ENCODE measurements around the gene KSR2.

KSR2 gene

DNA sequence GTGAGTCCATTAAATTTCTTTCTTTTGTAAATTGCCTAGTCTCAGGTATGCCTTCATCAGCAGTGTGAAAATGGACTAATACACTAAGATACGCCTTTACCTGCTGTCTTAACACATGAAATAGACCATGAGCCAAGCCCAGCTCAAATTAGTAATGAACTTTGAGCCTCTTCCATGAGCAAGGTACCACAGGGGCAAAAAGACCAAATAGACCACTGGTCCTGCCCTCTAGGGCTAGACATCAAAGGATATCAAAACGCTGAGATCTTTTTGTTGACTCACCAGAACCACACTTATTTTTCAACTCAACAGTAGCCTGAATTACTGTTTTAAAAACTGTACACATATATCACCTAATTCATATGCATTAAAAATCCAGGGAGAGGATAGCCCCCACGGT lies 469.9 kb downstream of the KSR2 start:
- DNase-seq (ENCODE audit: low read depth in 2 of 2) = no peak

DNA sequence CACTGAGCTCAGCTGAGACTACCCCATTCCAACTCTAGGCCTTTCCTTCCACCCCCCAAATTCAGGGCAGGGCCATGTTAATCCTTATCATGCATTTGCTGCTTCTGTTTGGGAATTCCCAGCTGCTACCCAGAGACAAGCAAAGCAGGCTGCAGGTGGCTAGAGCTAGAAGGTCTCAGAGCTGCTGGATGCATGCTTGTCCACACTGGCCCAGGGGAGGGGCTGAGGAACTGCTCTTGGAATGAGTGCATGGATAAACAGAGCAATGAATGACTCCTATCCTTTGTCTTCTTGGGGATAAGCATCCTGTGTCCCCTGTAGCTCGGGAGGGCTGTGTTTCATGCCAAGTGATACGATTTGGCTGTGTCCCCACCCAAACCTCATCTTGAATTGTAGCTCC lies 470.5 kb downstream of the KSR2 start:
- no peak for DNase-seq (ENCODE audit: low read depth in 2 of 2)

DNA sequence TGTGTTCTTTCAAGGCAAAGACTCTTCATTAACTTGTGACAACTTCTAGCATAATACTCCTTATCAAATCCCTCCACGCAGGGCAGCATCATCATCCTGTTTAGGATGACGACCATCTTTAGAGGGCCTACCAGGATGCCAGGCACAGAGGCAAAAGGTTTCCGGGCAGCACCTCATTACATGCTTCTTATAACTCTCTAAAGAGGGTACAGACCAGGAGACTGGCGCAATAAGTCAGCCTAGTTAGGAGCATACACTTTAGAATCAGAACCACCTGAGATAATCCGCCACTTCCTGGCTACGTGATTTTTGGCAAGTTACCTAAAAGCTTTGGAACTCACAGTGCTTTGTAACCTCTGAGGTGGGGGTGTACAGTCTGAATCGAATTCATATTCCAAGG lies 471.4 kb downstream of the KSR2 start:
- no peak for DNase-seq (ENCODE audit: low read depth in 2 of 2)

DNA sequence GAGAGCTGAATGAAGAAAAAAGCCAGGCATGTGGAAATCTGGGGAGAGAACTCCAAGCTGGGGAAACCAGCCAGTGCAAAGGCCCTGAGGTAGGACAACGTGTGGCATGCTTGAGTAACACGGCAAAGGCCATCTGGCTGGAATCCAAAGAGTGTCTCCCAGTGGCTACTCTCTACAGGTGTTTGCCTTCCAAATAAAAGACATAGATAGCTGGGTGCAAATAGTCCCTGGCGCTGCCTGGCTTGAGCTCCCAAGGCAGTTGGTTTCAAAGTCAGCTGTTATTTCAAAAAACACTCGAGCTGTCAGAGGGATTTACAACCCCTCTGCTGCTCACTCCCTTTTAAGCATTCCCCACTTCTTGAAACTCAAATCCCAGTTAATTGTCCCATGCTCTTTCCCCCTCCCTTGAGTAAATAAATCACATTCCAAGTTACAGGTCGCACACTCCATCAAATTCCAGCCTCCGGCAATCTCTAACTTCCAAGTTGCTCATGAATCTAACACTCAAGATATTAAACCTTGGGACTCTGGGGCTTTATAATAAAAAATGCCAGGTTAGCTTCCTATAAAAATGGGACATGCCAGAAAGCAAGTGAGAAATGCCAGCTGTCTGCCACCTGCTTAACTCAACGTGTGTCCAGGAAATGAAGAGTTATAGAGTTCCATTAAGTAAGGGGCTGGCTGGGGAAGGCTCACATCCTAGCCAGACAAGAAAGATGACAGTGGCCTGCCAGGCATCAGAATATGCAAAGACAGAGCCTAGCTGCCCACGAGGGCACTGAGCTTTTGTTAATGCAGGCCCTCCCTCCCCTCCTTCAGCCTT lies 473.7 kb downstream of the KSR2 start:
- no peak for DNase-seq (ENCODE audit: low read depth in 2 of 2)

DNA sequence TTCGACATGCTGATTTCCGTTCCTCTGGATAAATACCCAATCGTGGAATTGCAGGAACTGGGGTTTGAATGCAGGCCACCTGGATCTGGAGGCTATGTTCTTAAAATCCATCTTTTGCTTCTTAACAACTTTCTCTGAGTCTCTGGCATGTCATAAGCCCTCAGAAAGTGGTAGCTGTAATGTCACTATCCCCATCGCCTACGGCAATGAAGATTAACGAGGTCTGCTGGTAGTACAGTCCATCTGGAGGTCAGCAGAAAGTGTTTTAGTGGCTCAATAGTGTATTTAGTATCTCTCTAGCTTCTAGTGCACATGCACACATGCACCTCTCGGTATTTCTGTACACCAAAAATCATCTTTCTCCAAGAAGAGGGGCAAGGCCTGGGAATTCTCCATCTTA lies 477.1 kb downstream of the KSR2 start:
- DNase-seq (ENCODE audit: low read depth in 2 of 2) = no peak

DNA sequence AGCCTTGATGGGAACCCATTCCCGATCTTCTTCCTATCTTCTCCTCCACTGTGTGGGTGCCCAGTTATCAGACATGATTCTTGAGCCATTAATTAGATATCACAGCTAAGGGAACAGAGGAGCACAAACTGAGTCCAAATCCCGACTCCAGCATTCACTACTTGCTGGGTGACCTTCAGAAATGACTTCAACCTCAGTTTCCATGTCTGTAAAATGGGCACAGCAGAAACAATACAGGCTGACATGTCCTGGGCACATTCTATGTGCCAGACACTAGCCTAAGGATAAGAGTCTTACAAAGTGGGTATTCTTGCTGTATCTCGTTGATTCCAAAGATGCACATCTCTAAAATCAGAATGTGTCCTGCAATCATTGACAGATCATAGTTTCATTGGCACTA lies 478.7 kb downstream of the KSR2 start:
- DNase-seq (ENCODE audit: low read depth in 2 of 2) = no peak

DNA sequence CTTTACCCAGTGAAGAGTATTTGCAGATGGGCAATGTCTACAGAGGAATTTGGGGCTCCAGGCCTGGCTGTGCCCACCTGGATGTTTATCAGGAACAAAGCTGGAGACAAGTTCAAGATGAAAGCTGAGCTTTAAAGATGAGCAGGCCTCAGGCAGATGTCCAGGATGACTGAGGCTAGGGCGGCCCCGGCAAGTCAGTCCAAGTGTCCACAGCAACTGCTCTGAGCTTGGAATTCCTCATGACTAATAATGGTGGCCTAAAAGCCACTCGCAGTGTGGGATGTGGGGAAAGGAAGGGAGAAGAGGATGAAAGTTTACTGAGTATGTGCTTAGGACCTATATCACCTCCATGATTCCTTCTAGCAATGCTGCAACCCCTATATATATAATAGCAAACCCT lies 479.1 kb downstream of the KSR2 start:
- no peak for DNase-seq (ENCODE audit: low read depth in 2 of 2)

DNA sequence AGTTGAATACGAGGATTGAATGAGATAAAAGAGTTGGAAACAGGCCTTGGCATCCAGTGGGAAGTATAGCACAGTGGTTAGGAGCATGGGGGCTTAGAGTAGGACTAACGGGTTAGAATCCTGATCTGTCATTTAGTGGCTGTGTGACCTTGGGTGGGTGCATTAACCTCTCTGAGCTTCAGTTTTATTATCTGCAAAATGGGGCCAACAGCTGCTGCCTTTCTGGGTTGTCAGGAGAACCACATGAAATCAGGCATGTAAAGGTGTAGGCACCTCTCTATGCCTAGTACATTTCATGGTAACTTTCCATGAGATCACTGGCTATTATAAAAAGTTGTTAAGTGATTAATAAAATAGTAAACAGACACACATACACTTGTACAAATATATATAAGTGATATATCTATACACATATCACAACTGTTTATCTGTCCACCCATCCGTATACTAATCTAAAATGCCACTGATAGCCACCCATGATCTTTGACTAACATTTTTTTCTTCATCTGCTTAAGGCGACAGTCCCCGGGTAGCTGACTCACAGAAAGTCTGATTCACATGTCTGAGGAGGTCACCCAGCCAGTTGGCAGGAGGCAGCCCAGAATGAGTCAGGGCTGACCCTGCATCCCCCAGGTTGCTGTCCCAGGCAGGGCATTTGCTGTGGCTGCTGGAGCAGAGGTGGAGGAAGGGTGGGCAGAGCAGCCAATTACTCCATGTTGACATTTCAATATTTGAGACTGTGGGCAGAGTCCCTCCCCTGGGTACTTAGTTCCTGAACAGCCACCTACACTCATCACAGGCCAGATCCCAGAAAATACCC lies 481.7 kb downstream of the KSR2 start:
- DNase-seq (ENCODE audit: low read depth in 2 of 2) = no peak

DNA sequence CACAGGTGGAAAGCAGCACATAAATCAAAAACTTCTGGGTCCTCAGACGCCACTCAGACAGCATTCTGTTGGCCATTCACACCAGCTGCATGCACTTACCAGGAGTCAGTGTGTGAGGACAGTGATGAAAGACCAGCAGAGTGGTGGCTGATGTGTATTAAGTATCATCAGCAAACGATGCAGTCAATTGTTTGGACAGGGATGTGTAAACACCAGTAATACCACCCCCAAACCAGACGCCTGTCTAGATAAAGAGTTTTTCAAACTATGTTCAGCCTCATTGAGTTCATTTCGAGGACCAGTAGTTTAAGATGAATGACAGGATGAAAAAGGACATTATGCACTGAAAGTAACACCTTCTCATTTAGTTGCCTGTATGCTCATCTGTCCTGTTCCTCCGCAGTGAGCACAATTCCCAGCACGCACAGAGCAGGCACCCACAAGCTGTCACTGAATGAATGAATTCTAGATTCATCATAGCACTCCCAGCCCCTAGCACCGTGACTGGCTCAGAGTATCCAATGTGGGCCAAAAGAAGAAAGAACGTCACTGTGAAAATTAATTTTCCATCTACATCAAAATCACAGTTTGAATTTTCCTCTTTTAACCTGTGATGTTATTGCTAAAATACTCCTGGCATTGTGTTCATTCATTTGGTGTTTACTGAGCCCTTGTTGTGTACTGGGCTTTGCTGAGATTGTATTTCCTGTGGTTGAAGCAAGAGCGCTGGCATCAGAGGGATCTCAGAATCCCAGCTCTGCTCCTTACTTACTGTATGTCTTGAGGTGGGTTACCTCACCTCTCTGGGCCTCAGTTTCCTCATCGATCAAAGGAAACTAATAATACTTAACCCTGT lies 482.6 kb downstream of the KSR2 start:
- no peak for DNase-seq (ENCODE audit: low read depth in 2 of 2)

DNA sequence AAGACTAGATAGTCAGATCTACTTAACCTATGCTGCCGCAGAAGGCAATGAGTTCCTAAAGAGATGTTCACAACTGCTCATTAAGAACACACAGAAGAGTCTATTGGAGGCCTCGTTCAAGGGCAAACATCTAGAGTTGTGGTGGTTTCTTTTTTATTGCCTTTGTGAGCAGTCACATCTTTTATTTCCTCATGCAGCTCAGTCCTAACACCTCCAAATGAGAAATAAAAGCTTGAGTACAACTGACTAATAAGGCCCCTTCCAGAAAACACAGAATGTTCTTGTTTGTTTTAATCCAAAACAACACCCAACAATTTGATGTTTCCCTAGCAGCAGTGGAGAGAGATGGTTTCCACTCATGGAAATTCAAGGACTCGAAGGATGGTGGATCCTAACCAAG lies 483.9 kb downstream of the KSR2 start:
- no peak for DNase-seq (ENCODE audit: low read depth in 2 of 2)

DNA sequence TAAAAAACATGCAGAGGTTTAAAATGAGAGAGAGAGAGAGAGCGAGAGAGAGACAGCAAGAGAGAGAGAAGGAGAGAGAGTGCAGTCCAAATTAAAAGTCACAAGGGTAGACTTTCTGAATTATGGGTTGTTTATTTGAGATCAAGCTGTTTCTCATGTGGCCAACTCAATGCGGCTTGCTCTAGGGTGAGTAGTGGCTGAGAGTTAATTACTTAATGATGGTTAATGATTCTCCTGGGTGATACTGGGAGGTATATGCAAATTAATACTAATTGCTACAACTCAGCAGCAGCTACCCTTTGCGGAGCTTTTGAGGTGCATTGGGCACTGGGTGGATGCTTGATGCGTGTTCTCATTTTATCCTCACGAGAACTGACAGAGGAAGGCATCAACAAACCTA lies 485.3 kb downstream of the KSR2 start:
- no peak for DNase-seq (ENCODE audit: low read depth in 2 of 2)

DNA sequence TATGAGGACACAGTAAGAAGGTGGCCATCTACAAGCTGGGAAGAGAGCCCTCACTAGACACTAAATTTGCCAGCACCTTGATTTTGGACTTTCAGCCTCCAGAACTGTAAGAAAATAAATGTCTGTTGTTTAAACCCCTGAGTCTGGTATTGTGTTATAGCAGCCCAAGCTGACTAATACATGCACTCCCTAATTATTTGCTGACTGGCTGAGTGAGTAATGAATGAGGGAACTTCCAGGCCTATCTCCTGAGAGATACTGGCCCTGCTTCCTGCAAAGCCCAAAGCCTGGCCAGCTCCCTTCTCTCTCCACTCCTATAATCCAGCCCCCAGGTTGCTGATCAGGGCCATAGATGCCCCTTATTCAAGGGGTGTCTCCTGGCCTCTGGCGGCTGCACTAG lies 487.3 kb downstream of the KSR2 start:
- DNase-seq (ENCODE audit: low read depth in 2 of 2) = no peak

DNA sequence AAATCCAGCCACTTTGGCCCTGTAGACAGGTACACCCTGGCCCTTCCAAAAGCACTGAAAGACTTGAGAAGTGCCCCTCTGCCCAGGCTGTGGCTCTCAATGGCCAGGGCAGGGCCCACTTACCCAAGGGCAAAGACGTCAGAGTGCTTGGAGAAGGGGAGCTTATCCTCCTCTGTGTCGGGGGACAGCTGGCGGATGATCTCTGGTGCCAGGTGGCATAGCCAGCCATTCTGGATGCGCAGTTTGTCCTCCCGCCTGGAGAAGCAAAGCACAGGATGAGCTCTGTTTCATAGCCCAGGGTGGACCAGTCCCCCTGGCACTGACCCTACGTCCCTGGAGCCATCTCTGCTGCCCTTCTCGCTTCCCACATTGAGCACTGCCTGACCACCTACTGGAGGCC lies 492.4 kb downstream of the KSR2 start:
- no peak for DNase-seq (ENCODE audit: low read depth in 2 of 2)

DNA sequence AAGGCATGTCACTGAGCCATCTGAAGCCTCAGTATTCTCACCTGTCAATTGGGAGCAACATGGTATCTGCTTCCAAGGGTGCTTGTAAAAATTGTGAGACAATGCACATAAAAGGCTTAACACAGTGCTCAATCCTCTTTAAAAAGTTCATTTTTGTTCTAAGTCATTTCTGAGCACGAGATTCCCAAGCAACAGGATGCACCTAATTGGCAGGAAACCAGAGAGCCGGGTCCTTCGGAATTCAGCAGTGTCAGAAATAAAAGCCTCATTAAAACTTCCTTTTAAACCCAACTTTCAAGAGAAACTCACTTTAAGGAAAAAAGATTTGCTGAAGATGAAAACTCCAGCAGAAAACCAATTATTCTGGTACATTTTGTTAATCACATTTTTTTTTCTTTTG lies 494.9 kb downstream of the KSR2 start:
- no peak for DNase-seq (ENCODE audit: low read depth in 2 of 2)

DNA sequence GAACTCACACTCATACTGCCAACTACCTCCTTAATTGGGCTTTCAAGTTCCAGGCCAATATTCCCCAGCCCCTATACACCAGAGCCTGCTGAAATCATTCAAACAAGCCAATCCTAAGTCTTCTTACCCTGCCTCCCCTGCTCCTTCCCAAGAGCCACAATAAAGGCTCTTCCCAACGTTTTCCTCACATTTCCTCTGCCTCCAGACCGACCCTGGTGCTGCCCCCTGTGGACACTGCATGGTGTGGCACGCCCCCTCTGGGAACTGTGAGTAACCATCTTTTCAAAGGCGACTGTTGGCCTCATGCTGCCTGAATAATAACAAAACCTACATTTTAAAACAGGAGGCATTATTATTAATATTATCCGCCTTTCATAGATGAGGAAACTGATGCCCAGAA lies 495.8 kb downstream of the KSR2 start:
- no peak for DNase-seq (ENCODE audit: low read depth in 2 of 2)

DNA sequence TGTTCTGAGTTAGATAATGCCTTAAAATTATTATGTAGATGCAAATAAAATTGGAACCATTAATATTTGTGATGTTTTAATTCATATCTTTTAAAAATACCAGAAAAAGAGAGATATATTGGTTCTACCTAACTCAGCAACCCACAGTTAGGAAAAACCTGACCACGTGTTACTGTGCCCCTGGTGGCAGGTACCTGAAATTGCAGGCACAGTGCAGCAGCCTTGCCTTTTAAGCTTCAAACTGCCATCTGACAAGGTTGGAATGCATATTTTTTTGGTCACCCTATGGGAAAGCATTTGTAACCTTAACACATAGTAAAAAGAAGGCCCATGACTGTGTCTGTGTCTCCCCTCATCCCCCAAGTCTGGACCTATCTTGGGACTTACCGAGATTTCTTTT lies 498.0 kb downstream of the KSR2 start:
- DNase-seq (ENCODE audit: low read depth in 2 of 2) = no peak

DNA sequence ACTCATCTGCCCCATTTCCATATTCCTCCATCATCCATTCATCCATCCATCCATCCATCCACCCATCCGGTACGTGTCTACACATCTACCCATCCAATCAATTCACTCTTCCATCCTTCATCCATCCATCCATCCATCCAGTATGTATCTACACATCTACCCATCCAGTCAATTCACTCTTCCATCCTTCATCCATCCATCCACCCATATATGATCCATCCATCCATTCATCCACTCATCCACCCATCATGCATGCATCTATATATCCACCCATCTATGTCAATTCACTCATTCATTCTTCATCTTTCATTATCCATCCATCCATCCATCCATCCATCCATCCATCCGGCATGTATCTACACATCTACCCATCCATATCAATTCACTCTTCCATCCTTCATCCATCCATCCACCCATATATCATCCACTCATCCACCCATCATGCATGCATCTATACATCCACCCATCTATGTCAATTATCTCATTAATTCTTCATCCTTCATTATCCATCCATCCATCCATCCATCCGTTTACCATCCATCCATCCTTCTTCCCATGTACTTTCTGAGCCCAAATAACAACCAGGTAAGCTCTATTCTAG lies 498.8 kb downstream of the KSR2 start:
- no peak for DNase-seq (ENCODE audit: low read depth in 2 of 2)

DNA sequence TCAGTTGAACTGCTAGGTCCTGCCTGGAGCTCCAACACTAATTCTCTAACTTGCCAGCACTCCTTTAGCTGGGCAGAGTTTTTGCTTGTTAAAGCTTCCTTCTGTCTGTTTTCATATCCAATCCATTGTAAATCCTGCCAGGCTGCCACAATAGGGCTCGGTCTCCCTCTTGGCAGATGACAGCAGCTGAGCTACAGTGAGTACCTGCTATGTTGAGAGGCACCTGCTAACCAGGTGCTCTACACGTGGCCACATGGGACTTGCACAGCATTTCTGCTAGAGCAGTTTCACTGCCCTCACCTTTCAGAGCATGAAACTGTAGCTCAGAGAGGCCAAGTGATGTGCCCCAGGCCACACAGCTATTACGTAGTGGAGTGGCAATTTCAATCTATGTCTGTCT lies 500.8 kb downstream of the KSR2 start:
- no peak for DNase-seq (ENCODE audit: low read depth in 2 of 2)

DNA sequence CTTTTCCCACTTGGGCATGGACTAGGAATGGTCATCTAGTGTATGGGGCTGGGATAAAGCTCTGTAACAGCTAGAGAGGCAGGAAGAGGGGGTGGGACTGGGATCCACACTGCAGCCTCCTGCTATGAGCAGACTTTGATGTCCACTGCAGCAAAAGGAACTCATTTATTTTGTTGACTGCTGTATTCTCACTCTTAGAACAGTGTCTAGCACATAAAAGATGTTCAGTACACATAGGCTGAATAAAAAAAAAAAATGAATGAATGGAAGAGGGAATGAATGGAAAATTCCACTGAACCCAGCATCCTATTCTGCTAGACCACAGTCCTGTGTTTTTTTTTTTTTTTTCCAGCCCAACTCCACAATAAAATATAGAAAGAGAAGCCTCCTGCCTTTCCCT lies 501.2 kb downstream of the KSR2 start:
- DNase-seq (ENCODE audit: low read depth in 2 of 2) = no peak

DNA sequence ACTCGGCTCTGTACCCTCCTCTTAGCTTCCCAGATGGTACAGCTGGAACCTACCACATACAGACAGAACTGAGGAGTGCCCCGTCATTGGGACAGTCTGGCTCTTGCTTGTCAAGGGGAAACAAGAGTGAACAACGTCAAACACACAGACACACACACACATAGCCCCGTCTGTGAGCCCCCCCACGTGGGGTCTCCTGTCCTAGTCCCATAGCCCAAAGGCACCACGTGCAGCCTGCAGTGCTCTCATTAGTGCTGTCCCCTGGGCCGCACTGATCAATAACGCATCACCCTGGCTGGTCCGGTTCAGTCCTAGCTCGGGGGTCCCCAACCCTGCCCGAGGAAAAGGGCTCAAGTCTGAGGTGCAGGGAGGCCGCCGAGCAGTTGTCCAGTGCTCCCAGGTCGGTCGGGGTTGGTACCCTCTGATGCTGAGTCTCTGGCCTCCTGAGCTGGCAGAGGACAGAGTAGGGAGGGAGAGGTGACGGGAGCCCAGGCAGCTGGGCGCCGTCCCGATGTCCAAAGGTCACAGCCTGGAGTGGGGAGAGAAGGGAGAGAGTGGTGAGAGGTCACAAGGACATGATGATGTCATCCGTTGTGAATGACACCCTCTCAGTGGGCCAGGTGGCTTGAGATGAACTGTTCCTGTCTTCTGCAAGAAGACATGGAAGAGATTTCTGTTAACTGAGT lies 502.0 kb downstream of the KSR2 start:
- no peak for DNase-seq (ENCODE audit: low read depth in 2 of 2)

DNA sequence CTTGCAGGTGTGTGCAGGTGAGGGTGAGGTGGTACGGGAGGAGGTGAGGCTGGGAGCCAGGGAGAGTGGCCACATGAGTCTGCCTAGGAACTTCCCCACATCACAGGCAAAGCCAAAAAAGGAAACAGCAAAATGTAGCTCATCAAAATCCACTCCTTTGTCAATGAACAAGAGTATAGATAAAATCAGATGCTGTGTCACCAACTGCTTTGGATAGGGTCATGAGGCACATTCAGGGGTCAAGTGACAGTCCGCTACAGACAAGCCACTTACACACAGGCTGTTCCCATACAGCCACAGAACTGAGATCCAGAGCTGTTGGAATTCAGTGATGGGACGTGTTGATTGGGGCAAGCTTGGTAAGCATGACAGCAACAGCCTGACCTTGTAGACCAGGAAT lies 507.1 kb downstream of the KSR2 start:
- no peak for DNase-seq (ENCODE audit: low read depth in 2 of 2)

Measured in stimulated activated CD4-positive, alpha-beta T cell treated with anti-CD3 and anti-CD28 coated beads, Interleukin-12 subunit alpha, Interleukin-12 subunit beta, amount 100 ng/mL, for 24 hours (primary cell).